Lower lobe of right lung (tissue), 2 donors: ENCODE measurements around the gene GAGE12E. TPM values are rescaled to one million over a fixed set of nuclear protein-coding genes. Genes with fewer than 3 reads are reported as not detected.
A peak's percentile ranks its signal among the peaks of the same experiment; 100 is the strongest.
"Not testable (repeated sequence)": the region's sequence is repeated elsewhere in the genome, so short reads cannot be mapped to it uniquely, and the experiment has no call there.

Experiments used
- ATAC-seq, 2 donors: fragments of 200-7000 bp; cut with Tn5 transposase; one replicate each; pipeline ENCODE4 v1.9.1; 2020 to 2022; ENCODE audit warnings: mild to moderate bottlenecking in 2 of 2, moderate library complexity in 2 of 2
- DNase-seq: peaks from one replicate; pipeline ENCODE4 v3.0.0-alpha.2; 2020
- H3K27ac ChIP-seq: fragments of 200-600 bp; one replicate; pipeline ENCODE4 v1.8.0; 2022
- H3K27me3 ChIP-seq: fragments of 200-600 bp; one replicate; pipeline ENCODE4 v1.8.0; 2022; ENCODE audit warnings: low read depth
- H3K36me3 ChIP-seq: fragments of 200-600 bp; one replicate; pipeline ENCODE4 v1.8.0; 2022; ENCODE audit warnings: mild to moderate bottlenecking
- H3K4me1 ChIP-seq: fragments of 200-600 bp; one replicate; pipeline ENCODE4 v1.8.0; 2022
- H3K4me3 ChIP-seq: fragments of 200-600 bp; one replicate; pipeline ENCODE4 v1.8.0; 2022; ENCODE audit warnings: mild to moderate bottlenecking
- H3K9me3 ChIP-seq: fragments of 200-600 bp; one replicate; pipeline ENCODE4 v1.8.0; 2022
- intact Hi-C: fragments of 100-400 bp; cut with DNase I; formaldehyde crosslinking; loops from one replicate; pipeline ENCODE4 v1.11.0; 2022
- long read RNA-seq: library from polyadenylated mRNA; unstranded; transcript quantifications from one replicate; pipeline ENCODE4 v2.0.0, GENCODE V29; 2021
- total RNA-seq: library from RNA; stranded (reverse); fragmentation: NEBNext Ultra II Directional; extraction: Animal tissue kit (Norgen Biotek cat#: 25700); gene quantifications from one replicate; pipeline ENCODE4 v1.2.1, GENCODE V29; 2021
- donor health status: DM: no; HTN: yes; CAD: no; lungs with severe emphysema.

The GAGE12E gene
- total RNA-seq: not detected
- long read RNA-seq: 0 reads

GRCh38 chrX:49550989-49551388 is at the start of gene GAGE12E:
GAGE12E (plus strand) TSS chrX:49551289; CDS start chrX:49552444, 1,155 bp downstream.
- H3K4me1 ChIP-seq, H3K4me3 ChIP-seq, H3K36me3 ChIP-seq, H3K27ac ChIP-seq, ATAC-seq, H3K27me3 ChIP-seq, intact Hi-C loops, H3K9me3 ChIP-seq, DNase-seq: not testable (repeated sequence)

- H3K4me1 ChIP-seq, DNase-seq, H3K36me3 ChIP-seq, intact Hi-C loops, H3K27me3 ChIP-seq, ATAC-seq, H3K27ac ChIP-seq, H3K4me3 ChIP-seq, H3K9me3 ChIP-seq: not testable (repeated sequence)
Measured at GRCh38 chrX:49531877-49532276, 19.2 kb upstream of the GAGE12E start, which contains the start of gene GAGE12C. GAGE12C (plus strand) TSS chrX:49532177; CDS start chrX:49533332, 1,155 bp downstream.

- intact Hi-C loops: not testable (repeated sequence)
Measured at GRCh38 chrX:49541433-49541832, 9.7 kb upstream of the GAGE12E start, which contains the start of gene GAGE12D. GAGE12D (plus strand) TSS chrX:49541733; CDS start chrX:49542888, 1,155 bp downstream.

GRCh38 chrX:49560542-49560941 is 9.5 kb downstream of the GAGE12E start, which contains the start of gene GAGE12F:
GAGE12F (plus strand) TSS chrX:49560842; CDS start chrX:49561997, 1,155 bp downstream.
- intact Hi-C loops, H3K27ac ChIP-seq, H3K9me3 ChIP-seq, DNase-seq, H3K4me3 ChIP-seq, H3K27me3 ChIP-seq, ATAC-seq, H3K36me3 ChIP-seq, H3K4me1 ChIP-seq: not testable (repeated sequence)

More at GRCh38 chrX:49541433-49541832, 9.7 kb upstream of the GAGE12E start, which contains the start of gene GAGE12D:
- not testable (repeated sequence) for H3K27ac ChIP-seq, H3K4me3 ChIP-seq, ATAC-seq, H3K9me3 ChIP-seq, H3K4me1 ChIP-seq, DNase-seq, H3K27me3 ChIP-seq, H3K36me3 ChIP-seq

GRCh38 chrX:49568728-49569127 is 17.6 kb downstream of the GAGE12E start:
- H3K4me3 ChIP-seq, H3K36me3 ChIP-seq, H3K4me1 ChIP-seq, H3K27ac ChIP-seq, H3K9me3 ChIP-seq, ATAC-seq, intact Hi-C loops, H3K27me3 ChIP-seq: not testable (repeated sequence)
- peak; percentile 35 for DNase-seq

GRCh38 chrX:49569152-49569551 is 18.1 kb downstream of the GAGE12E start:
- H3K4me1 ChIP-seq, H3K9me3 ChIP-seq, H3K27me3 ChIP-seq, DNase-seq, H3K27ac ChIP-seq, H3K36me3 ChIP-seq, ATAC-seq, H3K4me3 ChIP-seq, intact Hi-C loops: not testable (repeated sequence)

GRCh38 chrX:49570100-49570499 is 19.0 kb downstream of the GAGE12E start, which contains the start of gene GAGE12G:
GAGE12G (plus strand) TSS chrX:49570400; CDS start chrX:49571555, 1,155 bp downstream.
- ATAC-seq, H3K27me3 ChIP-seq, H3K4me1 ChIP-seq, H3K27ac ChIP-seq, DNase-seq, intact Hi-C loops, H3K9me3 ChIP-seq, H3K36me3 ChIP-seq, H3K4me3 ChIP-seq: not testable (repeated sequence)

GRCh38 chrX:49579649-49580048 is 28.6 kb downstream of the GAGE12E start, which contains the start of gene GAGE12H:
GAGE12H (plus strand) TSS chrX:49579949; CDS start chrX:49581104, 1,155 bp downstream.
- intact Hi-C loops, H3K4me3 ChIP-seq, ATAC-seq: not testable (repeated sequence)

GRCh38 chrX:49589196-49589595 is 38.1 kb downstream of the GAGE12E start, which contains the start of gene GAGE2A:
GAGE2A (plus strand) TSS chrX:49589496; CDS start chrX:49590651, 1,155 bp downstream.
- H3K27me3 ChIP-seq, DNase-seq, H3K9me3 ChIP-seq, ATAC-seq, H3K4me3 ChIP-seq, H3K27ac ChIP-seq, H3K4me1 ChIP-seq, intact Hi-C loops, H3K36me3 ChIP-seq: not testable (repeated sequence)

More at GRCh38 chrX:49579649-49580048, 28.6 kb downstream of the GAGE12E start, which contains the start of gene GAGE12H:
- H3K27me3 ChIP-seq, H3K36me3 ChIP-seq, DNase-seq, H3K27ac ChIP-seq, H3K9me3 ChIP-seq, H3K4me1 ChIP-seq: not testable (repeated sequence)

- H3K9me3 ChIP-seq, ATAC-seq, H3K27me3 ChIP-seq, H3K36me3 ChIP-seq, intact Hi-C loops, H3K27ac ChIP-seq, H3K4me3 ChIP-seq, H3K4me1 ChIP-seq: not testable (repeated sequence)
- peak; percentile 37 for DNase-seq
Measured at GRCh38 chrX:49589769-49590478, 38.8 kb downstream of the GAGE12E start.

- H3K9me3 ChIP-seq, H3K27me3 ChIP-seq, H3K27ac ChIP-seq, DNase-seq, H3K4me3 ChIP-seq, ATAC-seq, intact Hi-C loops, H3K4me1 ChIP-seq, H3K36me3 ChIP-seq: not testable (repeated sequence)
Measured at GRCh38 chrX:49590488-49590887, 39.4 kb downstream of the GAGE12E start.

GRCh38 chrX:49598720-49599119 is 47.6 kb downstream of the GAGE12E start, which contains the start of gene GAGE1:
GAGE1 (plus strand) TSS chrX:49599020; CDS start chrX:49600175, 1,155 bp downstream.
- DNase-seq, ATAC-seq, H3K4me1 ChIP-seq: not testable (repeated sequence)

More at GRCh38 chrX:49598720-49599119, 47.6 kb downstream of the GAGE12E start, which contains the start of gene GAGE1:
- H3K9me3 ChIP-seq, intact Hi-C loops, H3K27ac ChIP-seq, H3K36me3 ChIP-seq, H3K27me3 ChIP-seq, H3K4me3 ChIP-seq: not testable (repeated sequence)
